HFFc6 (cell line): ENCODE data around the gene OSBPL10. TPM values are rescaled to one million over a fixed set of nuclear protein-coding genes. Genes with fewer than 3 reads are reported as not detected.

Experiments
- DNase-seq: peaks from one replicate; pipeline ENCODE4 v3.0.0-alpha.2; 2018
- H3K27ac Mint-ChIP-seq: 2 replicates; pipeline ENCODE4 v1.8.0; 2020; ENCODE audit warnings: mild to moderate bottlenecking, mixed read lengths
- H3K27me3 Mint-ChIP-seq: 2 replicates; pipeline ENCODE4 v1.8.0; 2021; ENCODE audit warnings: mild to moderate bottlenecking, moderate library complexity, mixed read lengths; ENCODE audit not compliant: insufficient read depth
- H3K36me3 Mint-ChIP-seq: 2 replicates; pipeline ENCODE4 v1.8.0; 2021; ENCODE audit warnings: low read depth, mixed read lengths
- H3K4me1 Mint-ChIP-seq: 2 replicates; pipeline ENCODE4 v1.8.0; 2020; ENCODE audit warnings: low read depth, mixed read lengths
- H3K4me3 Mint-ChIP-seq: 2 replicates; pipeline ENCODE4 v1.8.0; 2020; ENCODE audit warnings: mild to moderate bottlenecking, moderate library complexity, mixed read lengths
- H3K9me3 Mint-ChIP-seq: 2 replicates; pipeline ENCODE4 v1.8.0; 2020; ENCODE audit warnings: mild to moderate bottlenecking, mixed read lengths
- total RNA-seq, 6 experiments: library from RNA; stranded (reverse); fragmentation: NEBNext Ultra II Directional; extraction: Animal tissue kit (Norgen Biotek cat#: 25700); gene quantifications; 2 replicates in 1 of 6; 3 replicates in 5 of 6; pipeline ENCODE4 v1.2.3, GENCODE V29; 2021
- TF ChIP-seq, protein P1 (sequence below): fragments of 200-600 bp; sonication (generic); IDR thresholded peaks from 2 replicates; pipeline ENCODE4 v1.5.0; 2021; ENCODE audit warnings: antibody characterized with exemption, mild to moderate bottlenecking

Gene OSBPL10
- total RNA-seq, 6 experiments from 2014 or later = 7.3 to 8.9 (median 8.6) TPM

- Mint-ChIP-seq H3K36me3 (no peaks in the 10 kb centered on the region), H3K27me3 (no peaks in the 10 kb centered on the region), H3K4me3 (no peak overlapping the region), H3K27ac (no peak overlapping the region), H3K4me1 (peaks cover 11% of the 10 kb centered on the region), H3K9me3 (no peaks in the 10 kb centered on the region)
- TF ChIP-seq, protein P1, sequence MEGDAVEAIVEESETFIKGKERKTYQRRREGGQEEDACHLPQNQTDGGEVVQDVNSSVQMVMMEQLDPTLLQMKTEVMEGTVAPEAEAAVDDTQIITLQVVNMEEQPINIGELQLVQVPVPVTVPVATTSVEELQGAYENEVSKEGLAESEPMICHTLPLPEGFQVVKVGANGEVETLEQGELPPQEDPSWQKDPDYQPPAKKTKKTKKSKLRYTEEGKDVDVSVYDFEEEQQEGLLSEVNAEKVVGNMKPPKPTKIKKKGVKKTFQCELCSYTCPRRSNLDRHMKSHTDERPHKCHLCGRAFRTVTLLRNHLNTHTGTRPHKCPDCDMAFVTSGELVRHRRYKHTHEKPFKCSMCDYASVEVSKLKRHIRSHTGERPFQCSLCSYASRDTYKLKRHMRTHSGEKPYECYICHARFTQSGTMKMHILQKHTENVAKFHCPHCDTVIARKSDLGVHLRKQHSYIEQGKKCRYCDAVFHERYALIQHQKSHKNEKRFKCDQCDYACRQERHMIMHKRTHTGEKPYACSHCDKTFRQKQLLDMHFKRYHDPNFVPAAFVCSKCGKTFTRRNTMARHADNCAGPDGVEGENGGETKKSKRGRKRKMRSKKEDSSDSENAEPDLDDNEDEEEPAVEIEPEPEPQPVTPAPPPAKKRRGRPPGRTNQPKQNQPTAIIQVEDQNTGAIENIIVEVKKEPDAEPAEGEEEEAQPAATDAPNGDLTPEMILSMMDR = no peak
- DNase-seq = no peak
Measured at GRCh38 chr3:31747785-31748184, 233.3 kb downstream of the OSBPL10 start.

DNA sequence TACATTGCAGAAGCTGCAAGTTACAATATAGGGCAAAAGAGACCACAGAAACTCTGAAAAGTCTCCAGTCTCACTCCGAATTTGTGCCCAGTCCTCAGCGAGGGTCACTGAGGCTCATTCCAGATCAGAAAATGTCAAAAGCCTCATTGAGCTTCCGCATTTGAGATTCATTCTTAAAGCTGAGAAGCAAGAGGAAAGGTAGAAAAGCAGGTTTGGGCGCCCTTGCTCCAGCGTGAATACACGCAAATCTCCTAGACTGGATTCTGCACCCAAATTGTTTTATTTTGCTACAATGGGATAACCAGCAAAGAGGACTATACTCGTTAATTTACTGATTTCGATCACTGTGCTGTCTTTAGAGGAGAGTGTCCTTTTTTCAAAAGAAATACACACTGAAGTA, 236.1 kb downstream of the OSBPL10 start:
- Mint-ChIP-seq H3K27me3 (no peaks in the 10 kb centered on the region; the same call in 1 of the 2 replicates), H3K9me3 (no peaks in the 10 kb centered on the region), H3K27ac (no peak overlapping the region), H3K4me1 (peaks cover 11% of the 10 kb centered on the region), H3K36me3 (no peaks in the 10 kb centered on the region), H3K4me3 (no peak overlapping the region)
- DNase-seq = no peak
- TF ChIP-seq, protein P1 = no peak

DNA sequence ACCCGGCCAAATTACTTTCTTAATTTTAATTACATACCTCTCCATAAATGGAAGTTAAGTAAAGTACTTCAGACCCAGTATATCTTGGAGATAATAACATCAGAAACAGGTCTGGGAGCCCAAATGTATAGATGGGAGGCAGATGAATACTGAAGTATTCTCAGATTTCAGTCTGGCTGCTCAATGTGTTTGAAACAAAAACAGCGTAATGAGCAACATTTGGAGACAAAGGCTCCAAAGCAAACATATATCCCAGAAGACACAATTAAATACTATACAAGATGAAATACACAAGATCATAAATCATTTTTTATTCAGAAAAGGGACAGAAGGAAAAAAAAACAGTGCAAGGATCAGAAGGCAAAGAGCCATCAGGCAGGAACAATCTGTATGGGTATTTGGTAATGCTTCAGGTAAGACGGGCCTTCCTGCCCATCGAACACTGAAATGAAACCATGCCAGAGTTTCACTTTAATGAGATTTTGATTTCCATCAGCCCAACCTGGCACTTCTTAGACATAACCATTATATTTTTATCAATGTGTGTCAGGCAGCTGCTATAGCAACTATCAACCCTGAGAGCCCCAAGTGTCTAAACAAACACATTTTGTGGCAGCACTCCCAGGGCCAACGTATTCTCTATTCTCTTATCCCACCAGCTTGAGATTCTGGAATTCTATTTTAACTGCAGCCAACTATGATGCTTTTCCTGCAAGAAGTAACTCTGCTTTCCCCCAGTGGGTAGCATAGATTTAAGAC, 237.6 kb downstream of the OSBPL10 start:
- Mint-ChIP-seq H3K4me3 (no peak overlapping the region), H3K9me3 (no peaks in the 10 kb centered on the region), H3K4me1 (peaks cover 11% of the 10 kb centered on the region), H3K27ac (no peak overlapping the region), H3K27me3 (no peaks in the 10 kb centered on the region; the same call in 1 of the 2 replicates), H3K36me3 (no peaks in the 10 kb centered on the region)
- TF ChIP-seq, protein P1 = no peak
- DNase-seq = no peak

DNA sequence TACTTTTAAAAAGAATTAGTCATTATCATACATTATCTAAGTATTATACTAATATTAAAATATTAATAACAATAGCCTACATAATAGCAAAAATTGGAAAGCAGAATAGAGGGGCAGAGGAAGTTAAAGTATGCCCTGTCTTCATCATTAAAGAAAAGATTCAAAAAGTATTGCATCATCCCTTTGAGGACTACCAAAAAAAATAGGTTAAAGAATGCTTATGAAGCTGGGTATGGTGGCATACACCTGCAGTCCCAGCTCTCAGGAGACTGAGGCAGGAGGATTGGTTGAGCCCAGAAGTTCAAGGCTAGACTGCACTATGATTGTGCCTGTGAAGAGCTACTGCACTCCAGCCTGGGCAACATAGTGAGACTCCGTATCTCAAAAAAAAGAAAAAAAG, 240.7 kb downstream of the OSBPL10 start:
- Mint-ChIP-seq H3K27ac (no peak overlapping the region), H3K9me3 (no peaks in the 10 kb centered on the region), H3K4me3 (no peak overlapping the region), H3K36me3 (no peaks in the 10 kb centered on the region), H3K4me1 (peaks cover 2% of the 10 kb centered on the region; the same call in 1 of the 2 replicates), H3K27me3 (peaks cover 1% of the 10 kb centered on the region; the same call in 1 of the 2 replicates)
- DNase-seq = no peak
- TF ChIP-seq, protein P1 = no peak

DNA sequence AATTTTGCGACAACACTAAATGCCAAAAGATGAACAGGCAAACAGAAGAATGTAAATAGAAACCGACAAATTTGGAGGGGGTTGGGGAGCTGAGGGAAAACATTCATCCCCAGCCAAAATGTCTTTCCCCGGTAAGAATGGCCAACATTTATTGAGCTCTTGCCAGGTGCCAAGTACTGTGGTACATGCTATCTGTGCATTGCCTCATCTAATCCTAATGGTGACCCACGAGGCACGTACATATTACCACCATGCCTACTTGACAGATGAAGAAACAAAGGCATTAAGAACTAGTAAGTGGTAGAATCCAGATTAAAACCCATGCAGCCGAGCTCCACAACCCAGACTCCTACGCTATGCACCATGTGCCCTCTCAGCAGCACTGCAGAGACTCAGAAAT, 242.7 kb downstream of the OSBPL10 start:
- no peak overlapping the region for H3K4me3 Mint-ChIP-seq
- H3K36me3 Mint-ChIP-seq = no peaks in the 10 kb centered on the region
- H3K4me1 Mint-ChIP-seq = no peaks in the 10 kb centered on the region
- no peak overlapping the region for H3K27ac Mint-ChIP-seq
- DNase-seq = no peak
- TF ChIP-seq, protein P1 = no peak
- no peaks in the 10 kb centered on the region for H3K9me3 Mint-ChIP-seq
- peaks cover 1% of the 10 kb centered on the region; the same call in 1 of the 2 replicates for H3K27me3 Mint-ChIP-seq
